Measurements from ENCODE around the gene PCK2. TPM values are rescaled to one million over a fixed set of nuclear protein-coding genes. Genes with fewer than 3 reads are reported as not detected.

PCK2 gene
- total and polyA plus RNA-seq, 2 of the 13 experiments (the other 11 are each of a cell fraction or from before 2014, with no cell fraction given): 129 to 272 TPM

DNA sequence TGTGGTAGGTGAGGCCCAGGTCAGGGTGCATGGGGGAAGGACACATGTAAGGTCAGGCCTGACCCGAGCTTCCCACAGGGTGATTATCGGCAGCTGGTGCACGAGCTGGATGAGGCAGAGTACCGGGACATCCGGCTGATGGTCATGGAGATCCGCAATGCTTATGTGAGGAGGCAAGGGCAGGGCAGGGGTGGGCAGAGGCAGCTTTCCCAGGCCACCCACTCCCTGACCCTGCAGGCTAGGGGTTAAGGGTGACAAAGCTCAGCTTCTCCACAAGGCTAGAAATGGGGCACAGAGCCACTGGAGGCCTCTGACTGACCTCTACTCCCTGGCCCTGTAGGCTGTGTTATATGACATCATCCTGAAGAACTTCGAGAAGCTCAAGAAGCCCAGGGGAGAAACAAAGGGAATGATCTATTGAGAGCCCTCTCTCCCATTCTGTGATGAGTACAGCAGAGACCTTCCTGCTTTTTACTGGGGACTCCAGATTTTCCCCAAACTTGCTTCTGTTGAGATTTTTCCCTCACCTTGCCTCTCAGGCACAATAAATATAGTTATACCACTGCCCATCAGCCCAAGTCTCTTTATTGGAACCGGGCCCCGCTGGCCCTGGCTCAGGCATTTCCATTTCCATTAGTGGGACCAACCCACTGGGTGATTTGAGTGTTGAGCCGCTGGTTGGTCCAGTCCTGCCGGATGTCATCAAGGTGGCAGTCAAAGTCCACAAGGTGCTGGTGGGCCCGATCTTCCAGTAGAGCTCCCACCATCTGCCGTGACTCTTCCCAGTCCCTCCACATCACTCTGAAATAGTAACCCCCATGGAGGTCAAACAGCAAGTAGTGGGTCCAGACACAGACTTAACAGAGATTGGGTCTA, 44.5 kb downstream of the PCK2 start (continued):
- TF ChIP-seq, protein P1, sequence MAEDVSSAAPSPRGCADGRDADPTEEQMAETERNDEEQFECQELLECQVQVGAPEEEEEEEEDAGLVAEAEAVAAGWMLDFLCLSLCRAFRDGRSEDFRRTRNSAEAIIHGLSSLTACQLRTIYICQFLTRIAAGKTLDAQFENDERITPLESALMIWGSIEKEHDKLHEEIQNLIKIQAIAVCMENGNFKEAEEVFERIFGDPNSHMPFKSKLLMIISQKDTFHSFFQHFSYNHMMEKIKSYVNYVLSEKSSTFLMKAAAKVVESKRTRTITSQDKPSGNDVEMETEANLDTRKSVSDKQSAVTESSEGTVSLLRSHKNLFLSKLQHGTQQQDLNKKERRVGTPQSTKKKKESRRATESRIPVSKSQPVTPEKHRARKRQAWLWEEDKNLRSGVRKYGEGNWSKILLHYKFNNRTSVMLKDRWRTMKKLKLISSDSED (CRISPR knock-in tag; IDR thresholded peaks at IDR 0.05): no peak
- TF ChIP-seq, protein P2, sequence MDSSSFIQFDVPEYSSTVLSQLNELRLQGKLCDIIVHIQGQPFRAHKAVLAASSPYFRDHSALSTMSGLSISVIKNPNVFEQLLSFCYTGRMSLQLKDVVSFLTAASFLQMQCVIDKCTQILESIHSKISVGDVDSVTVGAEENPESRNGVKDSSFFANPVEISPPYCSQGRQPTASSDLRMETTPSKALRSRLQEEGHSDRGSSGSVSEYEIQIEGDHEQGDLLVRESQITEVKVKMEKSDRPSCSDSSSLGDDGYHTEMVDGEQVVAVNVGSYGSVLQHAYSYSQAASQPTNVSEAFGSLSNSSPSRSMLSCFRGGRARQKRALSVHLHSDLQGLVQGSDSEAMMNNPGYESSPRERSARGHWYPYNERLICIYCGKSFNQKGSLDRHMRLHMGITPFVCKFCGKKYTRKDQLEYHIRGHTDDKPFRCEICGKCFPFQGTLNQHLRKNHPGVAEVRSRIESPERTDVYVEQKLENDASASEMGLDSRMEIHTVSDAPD (CRISPR knock-in tag; IDR thresholded peaks at IDR 0.05): peak; percentile 77; the same call in 1 of the 2 replicates
- 0 out of 2 replicates have a peak, but pooled peaks have one; percentile 43 for TF ChIP-seq ZNF550 (CRISPR knock-in tag; IDR thresholded peaks at IDR 0.05; ENCODE audit: borderline replicate concordance)
- TF ChIP-seq ZNF562 (CRISPR knock-in tag; IDR thresholded peaks at IDR 0.05; ENCODE audit: borderline replicate concordance): no peak
- no peak for TF ChIP-seq ZNF274 (CRISPR knock-in tag; IDR thresholded peaks at IDR 0.05)
- TF ChIP-seq FIP1L1 (IDR thresholded peaks at IDR 0.05; ENCODE audit: borderline replicate concordance, insufficient read depth, low read depth, low read length): 0 out of 2 replicates have a peak, but pooled peaks have one; percentile 34
- TF ChIP-seq, protein P3, sequence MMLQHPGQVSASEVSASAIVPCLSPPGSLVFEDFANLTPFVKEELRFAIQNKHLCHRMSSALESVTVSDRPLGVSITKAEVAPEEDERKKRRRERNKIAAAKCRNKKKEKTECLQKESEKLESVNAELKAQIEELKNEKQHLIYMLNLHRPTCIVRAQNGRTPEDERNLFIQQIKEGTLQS (CRISPR knock-in tag; IDR thresholded peaks at IDR 0.05): peak; percentile 45
- peak; percentile 54; the same call in 1 of the 2 replicates for TF ChIP-seq ZNF768 (CRISPR knock-in tag; IDR thresholded peaks at IDR 0.05)
- TF ChIP-seq, protein P4, sequence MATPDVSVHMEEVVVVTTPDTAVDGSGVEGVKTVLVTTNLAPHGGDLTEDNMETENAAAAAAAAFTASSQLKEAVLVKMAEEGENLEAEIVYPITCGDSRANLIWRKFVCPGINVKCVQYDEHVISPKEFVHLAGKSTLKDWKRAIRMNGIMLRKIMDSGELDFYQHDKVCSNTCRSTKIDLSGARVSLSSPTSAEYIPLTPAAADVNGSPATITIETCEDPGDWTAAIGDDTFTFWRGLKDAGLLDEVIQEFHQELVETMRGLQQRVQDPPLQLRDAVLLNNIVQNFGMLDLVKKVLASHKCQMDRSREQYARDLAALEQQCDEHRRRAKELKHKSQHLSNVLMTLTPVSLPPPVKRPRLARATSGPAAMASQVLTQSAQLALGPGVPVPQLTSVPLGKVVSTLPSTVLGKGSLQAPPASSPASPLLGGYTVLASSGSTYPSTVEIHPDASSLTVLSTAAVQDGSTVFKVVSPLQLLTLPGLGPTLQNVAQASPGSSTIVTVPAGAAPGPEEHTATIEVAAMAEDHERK (CRISPR knock-in tag; IDR thresholded peaks at IDR 0.05; ENCODE audit: low read depth): no peak
- TF ChIP-seq, protein P5, sequence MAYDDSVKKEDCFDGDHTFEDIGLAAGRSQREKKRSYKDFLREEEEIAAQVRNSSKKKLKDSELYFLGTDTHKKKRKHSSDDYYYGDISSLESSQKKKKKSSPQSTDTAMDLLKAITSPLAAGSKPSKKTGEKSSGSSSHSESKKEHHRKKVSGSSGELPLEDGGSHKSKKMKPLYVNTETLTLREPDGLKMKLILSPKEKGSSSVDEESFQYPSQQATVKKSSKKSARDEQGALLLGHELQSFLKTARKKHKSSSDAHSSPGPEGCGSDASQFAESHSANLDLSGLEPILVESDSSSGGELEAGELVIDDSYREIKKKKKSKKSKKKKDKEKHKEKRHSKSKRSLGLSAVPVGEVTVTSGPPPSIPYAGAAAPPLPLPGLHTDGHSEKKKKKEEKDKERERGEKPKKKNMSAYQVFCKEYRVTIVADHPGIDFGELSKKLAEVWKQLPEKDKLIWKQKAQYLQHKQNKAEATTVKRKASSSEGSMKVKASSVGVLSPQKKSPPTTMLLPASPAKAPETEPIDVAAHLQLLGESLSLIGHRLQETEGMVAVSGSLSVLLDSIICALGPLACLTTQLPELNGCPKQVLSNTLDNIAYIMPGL (CRISPR knock-in tag; IDR thresholded peaks at IDR 0.05; ENCODE audit: borderline replicate concordance in 1 of 2, low read depth in 1 of 2): 0 out of 4 replicates have a peak, but pooled peaks of 1 of the 2 experiments have one; percentile 18
- TF ChIP-seq, protein P6, sequence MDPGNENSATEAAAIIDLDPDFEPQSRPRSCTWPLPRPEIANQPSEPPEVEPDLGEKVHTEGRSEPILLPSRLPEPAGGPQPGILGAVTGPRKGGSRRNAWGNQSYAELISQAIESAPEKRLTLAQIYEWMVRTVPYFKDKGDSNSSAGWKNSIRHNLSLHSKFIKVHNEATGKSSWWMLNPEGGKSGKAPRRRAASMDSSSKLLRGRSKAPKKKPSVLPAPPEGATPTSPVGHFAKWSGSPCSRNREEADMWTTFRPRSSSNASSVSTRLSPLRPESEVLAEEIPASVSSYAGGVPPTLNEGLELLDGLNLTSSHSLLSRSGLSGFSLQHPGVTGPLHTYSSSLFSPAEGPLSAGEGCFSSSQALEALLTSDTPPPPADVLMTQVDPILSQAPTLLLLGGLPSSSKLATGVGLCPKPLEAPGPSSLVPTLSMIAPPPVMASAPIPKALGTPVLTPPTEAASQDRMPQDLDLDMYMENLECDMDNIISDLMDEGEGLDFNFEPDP (CRISPR knock-in tag; conservative IDR thresholded peaks at IDR 0.05): no peak
- TF ChIP-seq, protein P7, sequence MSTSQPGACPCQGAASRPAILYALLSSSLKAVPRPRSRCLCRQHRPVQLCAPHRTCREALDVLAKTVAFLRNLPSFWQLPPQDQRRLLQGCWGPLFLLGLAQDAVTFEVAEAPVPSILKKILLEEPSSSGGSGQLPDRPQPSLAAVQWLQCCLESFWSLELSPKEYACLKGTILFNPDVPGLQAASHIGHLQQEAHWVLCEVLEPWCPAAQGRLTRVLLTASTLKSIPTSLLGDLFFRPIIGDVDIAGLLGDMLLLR (CRISPR knock-in tag; IDR thresholded peaks at IDR 0.05): 0 out of 2 replicates have a peak, but pooled peaks have one; percentile 55
- 0 out of 2 replicates have a peak, but pooled peaks have one; percentile 9 for TF ChIP-seq SAFB2 (CRISPR knock-in tag; IDR thresholded peaks at IDR 0.05; ENCODE audit: borderline replicate concordance, low read depth)
- TF ChIP-seq ZNF33B (CRISPR knock-in tag; IDR thresholded peaks at IDR 0.05): 0 out of 2 replicates have a peak, but pooled peaks have one; percentile 35
- peak; percentile 19 for TF ChIP-seq POLR2AphosphoS5 (IDR thresholded peaks at IDR 0.05; ENCODE audit: low read depth, low read length)
- TF ChIP-seq HNF4A (CRISPR knock-in tag; IDR thresholded peaks at IDR 0.05): peak; percentile 28; the same call in 1 of the 2 replicates
- TF ChIP-seq, protein P8, sequence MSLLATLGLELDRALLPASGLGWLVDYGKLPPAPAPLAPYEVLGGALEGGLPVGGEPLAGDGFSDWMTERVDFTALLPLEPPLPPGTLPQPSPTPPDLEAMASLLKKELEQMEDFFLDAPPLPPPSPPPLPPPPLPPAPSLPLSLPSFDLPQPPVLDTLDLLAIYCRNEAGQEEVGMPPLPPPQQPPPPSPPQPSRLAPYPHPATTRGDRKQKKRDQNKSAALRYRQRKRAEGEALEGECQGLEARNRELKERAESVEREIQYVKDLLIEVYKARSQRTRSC (CRISPR knock-in tag; IDR thresholded peaks at IDR 0.05; ENCODE audit: low read depth): 0 out of 2 replicates have a peak, but pooled peaks have one; percentile 60
